ENCODE measurements around the gene PTPRN2. TPM values are rescaled to one million over a fixed set of nuclear protein-coding genes. Genes with fewer than 3 reads are reported as not detected.

PTPRN2 gene
- total RNA-seq, 2 donors from 2014 or later, result 26.1 to 55.5 TPM

- H3K9me3 ChIP-seq, result no peaks in the 10 kb centered on the region
- 90% methylated on average over 42 of the region's 42 CpGs for WGBS
- TF ChIP-seq POLR2A (IDR thresholded peaks at IDR 0.05) (no peak), CTCF (IDR thresholded peaks at IDR 0.05) (no peak), POLR2AphosphoS5 (IDR thresholded peaks at IDR 0.05) (no peak)
- H3K4me1 ChIP-seq (replicated peaks), result no peaks in the 10 kb centered on the region
- no peak overlapping the region for H3K4me3 ChIP-seq
- H3K36me3 ChIP-seq, result no peaks in the 10 kb centered on the region
- intact Hi-C loops (cut with DNase I), result no loop called here
- H3K27ac ChIP-seq, result no peak overlapping the region
- DNase-seq (ENCODE audit: low spot score), result no peak
- H3K27me3 ChIP-seq (replicated peaks; ENCODE audit: insufficient read depth), result no peaks in the 10 kb centered on the region
Measured at GRCh38 chr7:157801971-157802675, 785.5 kb downstream of the PTPRN2 start.

GRCh38 chr7:157801113-157801512 lies 786.5 kb downstream of the PTPRN2 start:
- Histone ChIP-seq H3K4me1 (replicated peaks) (no peaks in the 10 kb centered on the region), H3K27ac (no peak overlapping the region), H3K36me3 (no peaks in the 10 kb centered on the region), H3K27me3 (replicated peaks; ENCODE audit: insufficient read depth) (no peaks in the 10 kb centered on the region), H3K9me3 (no peaks in the 10 kb centered on the region), H3K4me3 (no peak overlapping the region)
- WGBS, result 93% methylated on average over 21 of the region's 21 CpGs
- intact Hi-C loops (cut with DNase I), result no loop called here
- DNase-seq (ENCODE audit: low spot score), result no peak
- no peak for TF ChIP-seq POLR2A (IDR thresholded peaks at IDR 0.05)
- TF ChIP-seq POLR2AphosphoS5 (IDR thresholded peaks at IDR 0.05), result no peak
- no peak for TF ChIP-seq CTCF (IDR thresholded peaks at IDR 0.05)

- TF ChIP-seq POLR2A (IDR thresholded peaks at IDR 0.05) (no peak), POLR2AphosphoS5 (IDR thresholded peaks at IDR 0.05) (no peak), CTCF (IDR thresholded peaks at IDR 0.05) (no peak)
- Histone ChIP-seq H3K27ac (no peak overlapping the region), H3K36me3 (no peaks in the 10 kb centered on the region), H3K9me3 (no peaks in the 10 kb centered on the region), H3K27me3 (replicated peaks; ENCODE audit: insufficient read depth) (no peaks in the 10 kb centered on the region), H3K4me3 (no peak overlapping the region), H3K4me1 (replicated peaks) (no peaks in the 10 kb centered on the region)
- intact Hi-C loops (cut with DNase I), result no loop called here
- WGBS, result 97% methylated on average over 15 of the region's 15 CpGs
- no peak for DNase-seq (ENCODE audit: low spot score)
Measured at GRCh38 chr7:157800281-157800680, 787.3 kb downstream of the PTPRN2 start.

- no peaks in the 10 kb centered on the region for H3K27me3 ChIP-seq (replicated peaks; ENCODE audit: insufficient read depth)
- no peak for TF ChIP-seq POLR2A (IDR thresholded peaks at IDR 0.05)
- no peak for TF ChIP-seq POLR2AphosphoS5 (IDR thresholded peaks at IDR 0.05)
- no peak for TF ChIP-seq CTCF (IDR thresholded peaks at IDR 0.05)
- WGBS, result 85% methylated on average over 19 of the region's 19 CpGs
- no peaks in the 10 kb centered on the region for H3K4me1 ChIP-seq (replicated peaks)
- H3K9me3 ChIP-seq, result no peaks in the 10 kb centered on the region
- no peaks in the 10 kb centered on the region for H3K36me3 ChIP-seq
- intact Hi-C loops (cut with DNase I), result no loop called here
- no peak overlapping the region for H3K27ac ChIP-seq
- no peak overlapping the region for H3K4me3 ChIP-seq
- DNase-seq (ENCODE audit: low spot score), result no peak
Measured at GRCh38 chr7:157799076-157799685, 788.4 kb downstream of the PTPRN2 start.

- no peaks in the 10 kb centered on the region for H3K9me3 ChIP-seq
- H3K4me1 ChIP-seq (replicated peaks), result no peaks in the 10 kb centered on the region
- no peaks in the 10 kb centered on the region for H3K36me3 ChIP-seq
- H3K27me3 ChIP-seq (replicated peaks; ENCODE audit: insufficient read depth), result no peaks in the 10 kb centered on the region
- intact Hi-C loops (cut with DNase I), result no loop called here
- WGBS, result 80% methylated on average over 12 of the region's 12 CpGs
- no peak for DNase-seq (ENCODE audit: low spot score)
- H3K4me3 ChIP-seq, result no peak overlapping the region
- no peak for TF ChIP-seq POLR2AphosphoS5 (IDR thresholded peaks at IDR 0.05)
- no peak for TF ChIP-seq POLR2A (IDR thresholded peaks at IDR 0.05)
- no peak for TF ChIP-seq CTCF (IDR thresholded peaks at IDR 0.05)
- no peak overlapping the region for H3K27ac ChIP-seq
Measured at GRCh38 chr7:157797361-157797760, 790.3 kb downstream of the PTPRN2 start.
